Heart right ventricle (tissue), 16 donors: ENCODE data around the gene ZXDC. TPM values are rescaled to one million over a fixed set of nuclear protein-coding genes. Genes with fewer than 3 reads are reported as not detected.

Experiments
- ATAC-seq, 8 donors: fragments of 200-7000 bp; cut with Tn5 transposase; one replicate each; pipeline ENCODE4 v1.9.1; 2020; ENCODE audit warnings: mild to moderate bottlenecking in 8 of 8, moderate library complexity in 8 of 8, moderate number of reproducible peaks in 1 of 8
- DNase-seq, 2 donors: peaks; one replicate each; pipeline ENCODE4 v3.0.0-alpha.2; 2020
- H3K27ac ChIP-seq, 10 donors: fragments of 200-600 bp; sonication (generic) in 2 of 10; one replicate each; pipeline versions ENCODE4 v1.5.0 to v1.8.0; 2020 to 2022; ENCODE audit warnings: mild to moderate bottlenecking in 3 of 10
- H3K27me3 ChIP-seq, 7 donors: fragments of 200-600 bp; one replicate each; pipeline ENCODE4 v1.8.0; 2021 to 2022; ENCODE audit warnings: mild to moderate bottlenecking in 2 of 7
- H3K36me3 ChIP-seq, 9 donors: fragments of 200-600 bp; sonication (generic) in 1 of 9; one replicate each; pipeline versions ENCODE4 v1.5.0 to v1.8.0; 2020 to 2022; ENCODE audit warnings: mild to moderate bottlenecking in 2 of 9
- H3K4me1 ChIP-seq, 9 donors: fragments of 200-600 bp; sonication (generic) in 1 of 9; one replicate each; pipeline versions ENCODE4 v1.5.0 to v1.8.0; 2020 to 2022; ENCODE audit warnings: mild to moderate bottlenecking in 4 of 9
- H3K4me3 ChIP-seq, 10 donors: fragments of 200-600 bp; sonication (generic) in 2 of 10; one replicate each; pipeline versions ENCODE4 v1.5.0 to v1.8.0; 2020 to 2022; ENCODE audit warnings: mild to moderate bottlenecking in 7 of 10, moderate library complexity in 2 of 10
- H3K9me3 ChIP-seq, 11 donors: fragments of 200-600 bp in 10 of 11; sonication (generic) in 2 of 11; one replicate each; pipeline versions ENCODE4 v1.5.0 to v1.8.0; 2013 to 2022; ENCODE audit warnings: mild to moderate bottlenecking in 2 of 11, control low read depth in 1 of 11, moderate library complexity in 1 of 11
- WGBS, 2 donors: extraction: QIAGEN DNeasy Blood & Tissue Kit; methylation state at CpG; one replicate each; pipeline ENCODE4 v1.1.7; 2013; ENCODE audit warnings: inconsistent platforms in 1 of 2; 5-methylcytosine and 5-hydroxymethylcytosine counted together
- intact Hi-C, 10 donors: fragments of 100-400 bp; cut with DNase I; formaldehyde crosslinking; loops; one replicate each; pipeline versions ENCODE4 v1.11.1 to v1.14.2; 2022
- polyA plus RNA-seq, 2 donors: library from polyadenylated mRNA; stranded (reverse); fragments of 200-250 nt; gene quantifications; one replicate each; pipeline ENCODE4 v1.2.3, GENCODE V29; 2013
- total RNA-seq, 10 donors: library from RNA; stranded (reverse); fragmentation: NEBNext Ultra II Directional in 3 of 10; extraction: Animal tissue kit (Norgen Biotek cat#: 25700) in 3 of 10; gene quantifications; one replicate each; pipeline versions ENCODE4 v1.2.1 to v1.2.4, GENCODE V29; 2021 to 2023
- TF ChIP-seq, protein P1 (sequence below), 9 donors: fragments of 200-600 bp; sonication (generic) in 2 of 9; IDR thresholded peaks; one replicate each; pipeline versions ENCODE4 v1.5.0 to v1.8.0; 2021 to 2022; ENCODE audit warnings: antibody characterized with exemption in 9 of 9, mild to moderate bottlenecking in 5 of 9, moderate library complexity in 1 of 9
- donor health status: Arrhythmogenic right ventricular cardiomyopathy.
- donor health status: ischemic (EF 13 %, LVEDD 7.1; RV severe dilation, severe dysfunction).
- donor health status: healthy with polysubstance abuse.
- donor health status: DM: no; HTN: yes; CAD: no.
- donor health status: DM: no; HTN: no; CAD: no.
- donor health status: ischemic (EF 25% LVEDD 6.9; RV normal size, moderate dysfunction).
- donor health status: ischemic (EF 25% LVEDD 5.7; RV mildly dilated, moderate dysfunction).
- donor health status: healthy.
- donor health status: DM: yes; HTN: yes; CAD: no.
- donor health status: Ischemic cardiomyopathy.
- donor health status: ischemic (EF 35%, LVEDD 5.7; RV mildly dilated, moderate dysfunction).
- donor health status: nonischemic (EF 11% LVEDD 7.7; RV severe dilation, severe dysfunction).
- donor health status: DM: yes; HTN: yes; CAD: no.
- donor health status: PGD.
- donor health status: ischemic (EF 29% LVEDD 5.4; RV normal size, mild dysfunction).
- donor health status: nonischemic (EF 23%, LVEDD 6.1; RV moderate dilation, normal function).

The ZXDC gene
- total and polyA plus RNA-seq, 12 donors, result 6.6 to 25.4 (median 19.4) TPM

DNA sequence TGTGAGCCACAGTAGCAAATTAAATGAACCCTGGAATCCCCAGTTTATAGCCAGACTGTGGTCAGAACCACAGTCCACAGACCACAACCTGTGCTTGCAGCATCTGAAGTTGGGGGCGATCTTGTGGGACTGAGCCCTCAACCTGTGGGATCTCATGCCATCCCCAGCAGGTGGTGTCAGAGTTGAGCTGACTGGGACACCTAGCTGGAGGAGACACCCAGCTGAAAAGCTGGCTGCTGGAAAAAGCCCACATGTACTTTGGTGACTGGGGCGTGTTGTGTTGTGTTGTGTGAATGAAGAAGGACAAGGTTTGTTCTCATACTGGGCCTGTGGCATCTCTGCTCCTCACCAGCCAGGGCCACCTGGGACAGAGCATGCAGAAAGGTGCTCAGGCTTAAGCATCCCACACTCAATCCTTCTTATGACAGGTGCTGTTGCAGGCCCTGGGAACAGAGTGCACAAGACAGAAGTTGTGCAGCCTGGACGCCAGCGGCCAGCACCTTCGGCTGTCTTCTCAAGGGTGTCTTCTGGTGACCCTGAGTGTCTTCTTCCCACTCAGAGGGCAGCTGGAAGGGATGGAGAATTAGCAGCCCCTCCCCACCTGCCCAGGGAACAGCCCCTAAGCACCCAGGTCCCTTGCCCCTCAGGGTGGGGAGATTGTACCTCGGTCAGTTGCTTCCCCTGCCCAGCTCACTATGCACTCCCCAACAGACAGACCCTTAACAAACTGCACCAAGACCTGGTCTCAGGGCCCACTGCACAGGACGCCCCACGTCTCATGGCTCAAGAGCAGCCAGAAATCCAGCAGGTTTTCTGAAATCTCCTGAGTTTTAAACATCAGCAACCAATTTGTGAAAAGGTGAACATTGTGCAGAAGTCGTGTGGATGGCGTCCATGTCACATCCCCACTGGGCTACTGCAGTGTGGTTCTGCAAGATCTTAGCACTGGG is 44.1 kb upstream of the ZXDC start:
- Histone ChIP-seq H3K27me3 (peaks cover 0 to 17% (median 16%) of the 10 kb centered on the region in 7 donors), H3K36me3 (no peaks in the 10 kb centered on the region), H3K4me3 (no peak overlapping the region), H3K4me1 (peaks cover 0 to 13% (median 6%) of the 10 kb centered on the region in 9 donors), H3K27ac (no peak overlapping the region), H3K9me3 (no peaks in the 10 kb centered on the region)
- DNase-seq, result no peak
- TF ChIP-seq, protein P1, sequence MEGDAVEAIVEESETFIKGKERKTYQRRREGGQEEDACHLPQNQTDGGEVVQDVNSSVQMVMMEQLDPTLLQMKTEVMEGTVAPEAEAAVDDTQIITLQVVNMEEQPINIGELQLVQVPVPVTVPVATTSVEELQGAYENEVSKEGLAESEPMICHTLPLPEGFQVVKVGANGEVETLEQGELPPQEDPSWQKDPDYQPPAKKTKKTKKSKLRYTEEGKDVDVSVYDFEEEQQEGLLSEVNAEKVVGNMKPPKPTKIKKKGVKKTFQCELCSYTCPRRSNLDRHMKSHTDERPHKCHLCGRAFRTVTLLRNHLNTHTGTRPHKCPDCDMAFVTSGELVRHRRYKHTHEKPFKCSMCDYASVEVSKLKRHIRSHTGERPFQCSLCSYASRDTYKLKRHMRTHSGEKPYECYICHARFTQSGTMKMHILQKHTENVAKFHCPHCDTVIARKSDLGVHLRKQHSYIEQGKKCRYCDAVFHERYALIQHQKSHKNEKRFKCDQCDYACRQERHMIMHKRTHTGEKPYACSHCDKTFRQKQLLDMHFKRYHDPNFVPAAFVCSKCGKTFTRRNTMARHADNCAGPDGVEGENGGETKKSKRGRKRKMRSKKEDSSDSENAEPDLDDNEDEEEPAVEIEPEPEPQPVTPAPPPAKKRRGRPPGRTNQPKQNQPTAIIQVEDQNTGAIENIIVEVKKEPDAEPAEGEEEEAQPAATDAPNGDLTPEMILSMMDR (IDR thresholded peaks at IDR 0.05), result no peak
- intact Hi-C loops, result loop anchor here in 7 of 10 donors (5.0 to 10.0 kb wide), 5 partner anchors 48 to 1028 kb away; no protein-coding TSS in a partner anchor
- no peak for ATAC-seq
- WGBS, 2 donors, result 83 to 87% methylated on average over 10 of the region's 10 CpGs

DNA sequence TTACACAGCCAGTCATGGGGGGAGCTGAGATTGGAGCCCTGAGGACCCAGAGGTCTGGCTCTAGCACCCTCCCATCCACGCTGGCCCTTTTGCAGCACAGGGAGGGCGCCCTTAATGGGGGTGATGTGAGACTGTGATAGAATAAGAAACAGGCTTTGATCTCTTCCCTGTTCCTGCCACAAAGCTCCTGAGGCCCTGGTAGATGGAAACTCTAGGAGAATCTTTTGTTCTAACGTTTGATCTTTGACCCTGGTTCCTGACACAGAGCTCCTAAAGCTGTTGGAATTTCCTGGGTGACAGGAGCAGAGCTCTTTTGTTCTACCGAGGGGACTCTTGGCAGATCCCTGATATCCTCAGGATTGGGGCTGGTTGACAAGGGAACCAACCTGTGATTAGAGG is 43.1 kb upstream of the ZXDC start:
- DNase-seq, result no peak
- no peak overlapping the region for H3K27ac ChIP-seq
- H3K9me3 ChIP-seq, result no peaks in the 10 kb centered on the region
- peaks cover 0 to 9% (median 4%) of the 10 kb centered on the region in 9 donors for H3K4me1 ChIP-seq
- ATAC-seq, result no peak
- TF ChIP-seq, protein P1 (IDR thresholded peaks at IDR 0.05), result no peak
- peaks cover 0 to 13% (median 7%) of the 10 kb centered on the region in 7 donors for H3K27me3 ChIP-seq
- H3K4me3 ChIP-seq, result no peak overlapping the region
- no peaks in the 10 kb centered on the region for H3K36me3 ChIP-seq
- WGBS, 2 donors, result 55 to 60% methylated on average over 4 of the region's 4 CpGs
- intact Hi-C loops, result no loop called here

DNA sequence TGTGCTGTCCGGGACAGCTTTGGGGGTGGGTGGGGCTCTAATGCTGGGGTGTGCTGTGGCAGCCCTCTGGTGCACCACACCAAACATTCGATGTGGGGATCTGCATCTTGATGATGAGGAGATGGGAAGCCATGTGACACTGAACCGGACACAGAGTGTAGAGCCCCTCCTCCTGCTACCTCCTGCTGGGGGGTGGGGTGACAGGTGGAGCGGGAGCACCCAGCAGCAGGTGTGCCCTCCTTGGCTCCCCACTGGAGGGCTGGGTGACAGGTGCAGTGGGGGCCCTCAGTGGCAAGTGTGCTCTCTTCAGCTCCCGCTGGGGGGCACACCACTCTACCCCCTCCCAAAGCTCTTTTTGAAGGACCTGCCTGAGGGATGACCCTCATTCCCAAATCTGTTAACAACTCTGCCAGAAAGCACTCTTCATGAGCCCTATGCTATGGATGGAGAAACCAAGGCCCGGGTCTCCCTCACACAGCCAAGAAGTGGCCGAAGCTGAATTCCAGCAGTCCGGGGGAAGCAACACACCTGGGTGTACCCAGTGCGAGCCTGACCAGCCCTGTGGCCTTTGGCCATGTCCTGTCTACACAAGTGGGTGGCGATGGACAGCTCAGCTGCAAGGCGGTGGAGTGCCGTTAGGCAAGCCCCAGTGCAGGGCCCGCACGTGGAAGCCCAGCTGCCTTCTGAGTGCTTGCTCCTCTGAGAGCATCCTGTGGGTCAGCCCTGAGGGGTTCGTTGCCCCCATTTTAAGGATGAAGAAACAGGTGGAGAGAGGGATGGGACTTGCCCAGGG is 42.5 kb upstream of the ZXDC start:
- no peaks in the 10 kb centered on the region for H3K36me3 ChIP-seq
- H3K27me3 ChIP-seq, result peaks cover 0 to 9% (median 3%) of the 10 kb centered on the region in 7 donors
- peaks cover 0 to 7% (median 3%) of the 10 kb centered on the region in 9 donors for H3K4me1 ChIP-seq
- no peak overlapping the region for H3K27ac ChIP-seq
- intact Hi-C loops, result no loop called here
- TF ChIP-seq, protein P1 (IDR thresholded peaks at IDR 0.05), result no peak
- WGBS, 2 donors, result 77 to 82% methylated on average over 15 of the region's 15 CpGs
- no peak for DNase-seq
- no peaks in the 10 kb centered on the region for H3K9me3 ChIP-seq
- H3K4me3 ChIP-seq, result no peak overlapping the region
- ATAC-seq, result no peak

DNA sequence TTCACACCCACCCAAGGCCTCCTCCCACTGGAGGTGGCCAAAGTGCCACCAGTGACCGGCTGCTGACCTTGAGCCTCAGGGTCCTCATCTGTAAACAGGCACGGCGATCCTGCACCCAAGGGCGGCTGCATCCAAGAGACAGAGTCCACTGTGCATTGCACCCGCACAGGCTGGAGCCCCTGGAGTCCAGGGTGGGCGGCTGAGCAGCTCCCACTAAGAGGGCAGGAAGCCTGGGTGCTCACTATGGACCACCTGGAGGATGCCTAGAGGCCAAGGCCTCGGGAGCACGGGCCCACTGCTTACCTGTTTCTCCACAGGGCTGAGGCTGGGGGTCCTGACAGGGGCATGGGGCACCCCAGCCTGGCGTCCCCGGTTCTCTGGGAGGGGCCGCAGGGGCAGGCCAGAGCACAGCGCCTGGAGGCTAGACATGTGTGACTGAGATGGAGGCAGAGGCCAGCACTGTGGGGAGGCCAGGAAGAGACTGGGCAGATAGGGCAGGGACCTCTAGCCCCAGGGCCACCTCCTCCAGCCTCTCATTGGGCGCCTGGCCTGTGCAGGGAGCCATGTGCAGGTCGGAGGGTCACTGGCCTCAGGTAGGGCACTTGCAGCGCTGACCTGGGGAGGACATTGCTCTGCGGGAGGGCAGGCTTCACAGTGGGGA is 41.7 kb upstream of the ZXDC start, which contains the start of gene UROC1:
Gene UROC1, minus strand, starts transcription at position 483 of the 661 bp plus-strand sequence. Its CDS starts 54 bp downstream, at position 429.
- H3K4me3 ChIP-seq, result no peak within 1 kb of the TSS
- TF ChIP-seq, protein P1 (IDR thresholded peaks at IDR 0.05), result no peak
- WGBS, 2 donors, result 85 to 91% methylated on average over 15 to 16 of the region's 16 CpGs
- intact Hi-C loops, result no loop called here
- ATAC-seq (no peak), DNase-seq (no peak)
- no peaks in the 10 kb centered on the region for H3K36me3 ChIP-seq
- no peak within 1 kb of the TSS for H3K27ac ChIP-seq
- peaks cover 0 to 4% (median 1%) of the 10 kb centered on the region in 9 donors for H3K4me1 ChIP-seq
- H3K9me3 ChIP-seq, result no peaks in the 10 kb centered on the region
- peaks cover 0 to 6% (median 0%) of the 10 kb centered on the region in 7 donors for H3K27me3 ChIP-seq
